Esophagus muscularis mucosa (tissue), 3 donors: ENCODE measurements around the gene INTS14.

ENCODE experiments used
- CTCF ChIP-seq, 3 experiments: fragments of 200-600 bp in 2 of 3; fragments of 450-650 bp in 1 of 3; sonication (generic) in 2 of 3; IDR thresholded peaks; one replicate each; pipeline ENCODE4 v1.5.1; 2017 to 2019; ENCODE audit warnings: antibody characterized with exemption in 3 of 3, mild to moderate bottlenecking in 2 of 3, moderate library complexity in 1 of 3
- POLR2A ChIP-seq: fragments of 450-650 bp; IDR thresholded peaks from one replicate; pipeline ENCODE4 v1.6.1; 2017; ENCODE audit warnings: antibody characterized with exemption, moderate library complexity, mild to moderate bottlenecking, low read depth
- POLR2AphosphoS5 ChIP-seq, 2 donors: sonication (generic); formaldehyde crosslinking; IDR thresholded peaks; one replicate each; pipeline ENCODE4 v1.6.1; 2017; ENCODE audit warnings: antibody characterized with exemption in 2 of 2

- TF ChIP-seq CTCF (IDR thresholded peaks at IDR 0.05) (no peak), POLR2AphosphoS5 (IDR thresholded peaks at IDR 0.05) (no peak), POLR2A (no peak)
These were observed 27.2 kb downstream of the INTS14 start for GRCh38 chr15:65583701-65584100.
